H1 (cell line): ENCODE results near the gene SLC26A6. TPM values are rescaled to one million over a fixed set of nuclear protein-coding genes. Genes with fewer than 3 reads are reported as not detected.

Source experiments
- CTBP2 ChIP-seq: IDR thresholded peaks from 2 replicates; pipeline ENCODE4 v1.7.0; 2011; ENCODE audit warnings: borderline replicate concordance, mild to moderate bottlenecking, moderate library complexity, mixed read lengths, low read length; ENCODE audit not compliant: insufficient read depth, insufficient read length
- EGR1 ChIP-seq: IDR thresholded peaks from 2 replicates; pipeline ENCODE4 v1.6.1; 2011; ENCODE audit warnings: low read depth, low read length, borderline replicate concordance
- HDAC6 ChIP-seq: IDR thresholded peaks from one replicate; pipeline ENCODE4 v1.7.1; 2012; ENCODE audit warnings: low read depth, mild to moderate bottlenecking, inconsistent platforms, low read length, moderate library complexity
- KDM4A ChIP-seq: IDR thresholded peaks from one replicate; pipeline ENCODE4 v1.7.1; 2012; ENCODE audit warnings: low read depth, mild to moderate bottlenecking, moderate library complexity, low read length, inconsistent platforms; ENCODE audit not compliant: severe bottlenecking
- SIN3A ChIP-seq, 2 experiments: IDR thresholded peaks in 1 of 2; conservative IDR thresholded peaks in 1 of 2; 2 replicates each; pipeline ENCODE4 v1.6.1; 2011 to 2012; ENCODE audit warnings: low read length in 2 of 2, improper control_type of control experiment in 1 of 2, low read depth in 1 of 2, mild to moderate bottlenecking in 1 of 2
- polyA plus RNA-seq, 7 experiments: library from polyadenylated mRNA; depleted of rRNA in 3 of 7; stranded (reverse) in 5 of 7; unstranded in 2 of 7; fragments of >200 nt in 5 of 7; fragments of 200-250 nt in 2 of 7; gene quantifications; 1 replicate in 5 of 7; 2 replicates in 1 of 7; 4 replicates in 1 of 7; pipeline versions ENCODE4 v1.2.1 to v1.2.3, GENCODE V29; 2011 to 2013; ENCODE audit warnings: missing spikeins in 2 of 7, mixed read lengths in 2 of 7
- total RNA-seq: library from RNA; stranded (reverse); fragmentation: NEBNext Ultra II Directional; extraction: Animal tissue kit (Norgen Biotek cat#: 25700); gene quantifications from 2 replicates; pipeline ENCODE4 v1.2.1, GENCODE V29; 2021

The SLC26A6 gene
- total and polyA plus RNA-seq, 2 of the 8 experiments (the other 6 are each of a cell fraction or from before 2014, with no cell fraction given): 50.4 to 58.0 TPM

- TF ChIP-seq HDAC6 (no peak), KDM4A (no peak), EGR1 (no peak), CTBP2 (no peak), SIN3A (conservative IDR thresholded peaks at IDR 0.05 in 1 of 2, IDR thresholded peaks at IDR 0.05 in 1 of 2; ENCODE audit: low read depth in 1 of 2, low read length in 2 of 2) (no peak)
These were observed 42.8 kb upstream of the SLC26A6 start (continued) for GRCh38 chr3:48678056-48678455.
